NCI-H1417 treated with DMSO at 0.1 percent for 48 hours (cell line): ENCODE measurements around the gene HPS1.

Experiments
- DNase-seq: peaks from one replicate; lab custom pipeline; 2025; lab: John Stamatoyannopoulos, UW

The HPS1 gene

DNA sequence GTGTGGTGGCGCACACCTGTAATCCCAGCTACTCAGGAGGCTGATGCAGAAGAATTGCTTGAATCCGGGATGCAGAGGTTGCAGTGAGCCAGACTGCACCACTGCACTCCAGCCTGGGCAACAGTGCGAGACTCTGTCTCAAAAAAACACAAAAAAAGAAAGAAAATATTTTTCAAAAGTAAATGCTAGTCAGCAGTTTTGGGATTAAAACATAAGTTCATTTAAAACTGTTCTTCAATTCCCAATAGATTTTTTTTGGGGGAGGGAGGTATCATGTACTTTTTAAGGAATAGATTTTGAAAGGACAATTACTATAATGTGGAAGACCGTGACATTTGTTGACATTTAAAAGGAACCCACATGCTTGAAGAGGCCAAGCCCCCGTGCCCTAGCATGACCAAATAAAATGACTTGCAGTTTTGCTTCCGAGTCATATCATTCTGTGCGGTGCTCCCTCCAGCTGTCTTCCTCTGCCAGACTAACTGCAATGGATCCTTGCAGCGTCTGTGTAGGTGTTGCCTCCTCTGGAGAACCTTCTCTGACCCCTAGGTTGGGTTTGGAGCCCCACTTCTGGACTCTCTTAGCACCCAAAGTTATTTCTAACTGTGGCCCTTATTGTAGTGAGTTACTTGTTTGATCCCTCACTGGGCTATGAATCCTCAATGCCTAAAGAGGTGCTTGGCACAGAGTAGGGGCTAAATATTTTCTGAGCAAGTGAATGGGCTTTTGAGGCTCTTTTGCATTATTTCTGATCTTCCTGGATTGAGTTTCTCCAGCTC, 17.4 kb upstream of the HPS1 start:
- no peak for DNase-seq

DNA sequence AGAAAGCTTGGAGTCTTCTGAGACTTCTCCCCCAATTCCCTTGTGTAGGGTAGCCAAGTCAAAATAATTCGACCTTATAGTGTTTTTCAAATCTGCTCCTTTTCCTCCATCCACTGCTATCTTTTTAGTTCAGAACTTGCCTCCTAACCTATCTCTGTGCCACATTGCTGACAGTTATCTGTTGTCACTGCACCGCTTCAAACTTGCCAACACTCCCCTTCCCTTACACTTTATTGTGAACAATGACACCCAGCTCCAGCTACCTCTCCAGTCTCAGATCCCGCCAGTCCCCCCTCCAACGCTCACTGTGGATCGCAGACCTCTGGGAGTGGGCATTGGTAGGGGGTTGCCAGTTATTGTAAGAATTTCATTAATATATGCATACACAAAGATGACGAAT, 16.3 kb upstream of the HPS1 start:
- no peak for DNase-seq

DNA sequence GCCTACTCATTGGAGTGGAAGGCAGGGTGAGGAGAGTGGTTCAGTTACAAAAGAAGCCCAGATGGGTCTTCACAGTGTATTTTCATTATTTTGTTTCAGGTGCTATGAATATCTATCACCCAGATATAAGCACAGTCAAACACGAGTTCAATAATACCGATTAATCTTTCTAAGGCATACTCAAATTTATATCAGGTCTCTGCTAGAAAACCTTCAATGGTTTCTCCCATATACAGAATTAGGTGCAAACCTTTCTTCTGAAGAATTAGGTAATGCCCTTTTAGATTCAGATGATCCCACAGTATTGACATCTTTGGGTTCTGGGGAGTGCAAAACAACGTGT, 14.7 kb upstream of the HPS1 start:
- DNase-seq, result no peak

DNA sequence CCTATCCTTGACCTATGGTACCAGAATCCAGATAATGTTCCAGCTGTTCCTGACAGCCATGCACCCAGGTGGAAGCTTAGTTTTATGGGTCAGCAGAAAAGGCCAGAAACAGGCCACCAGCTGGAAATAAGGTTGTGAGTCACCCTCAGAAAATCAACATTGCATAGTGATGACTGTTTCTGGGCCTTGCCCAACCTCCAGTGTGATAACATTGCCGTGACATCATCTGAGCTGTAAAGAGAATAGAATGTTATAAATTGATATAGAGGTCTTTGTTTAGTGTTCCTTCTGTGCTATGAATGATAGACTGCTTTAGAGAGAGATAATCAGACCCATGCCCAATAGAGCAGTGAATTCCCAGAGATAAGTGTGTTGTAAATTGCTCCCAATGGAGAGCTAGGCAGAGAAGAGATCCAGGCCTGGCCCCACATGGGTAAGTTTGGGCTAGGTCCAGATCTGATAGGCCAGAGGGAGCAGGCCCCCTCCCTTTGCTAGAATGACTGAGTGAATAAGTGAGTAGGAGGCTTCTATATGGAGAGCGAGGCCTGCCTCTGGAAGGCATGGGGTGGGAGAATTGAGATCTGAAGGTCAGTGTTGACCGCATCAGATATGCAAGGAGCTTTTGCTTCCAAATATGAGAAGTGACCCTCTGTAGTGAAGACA, 14.2 kb upstream of the HPS1 start:
- no peak for DNase-seq

DNA sequence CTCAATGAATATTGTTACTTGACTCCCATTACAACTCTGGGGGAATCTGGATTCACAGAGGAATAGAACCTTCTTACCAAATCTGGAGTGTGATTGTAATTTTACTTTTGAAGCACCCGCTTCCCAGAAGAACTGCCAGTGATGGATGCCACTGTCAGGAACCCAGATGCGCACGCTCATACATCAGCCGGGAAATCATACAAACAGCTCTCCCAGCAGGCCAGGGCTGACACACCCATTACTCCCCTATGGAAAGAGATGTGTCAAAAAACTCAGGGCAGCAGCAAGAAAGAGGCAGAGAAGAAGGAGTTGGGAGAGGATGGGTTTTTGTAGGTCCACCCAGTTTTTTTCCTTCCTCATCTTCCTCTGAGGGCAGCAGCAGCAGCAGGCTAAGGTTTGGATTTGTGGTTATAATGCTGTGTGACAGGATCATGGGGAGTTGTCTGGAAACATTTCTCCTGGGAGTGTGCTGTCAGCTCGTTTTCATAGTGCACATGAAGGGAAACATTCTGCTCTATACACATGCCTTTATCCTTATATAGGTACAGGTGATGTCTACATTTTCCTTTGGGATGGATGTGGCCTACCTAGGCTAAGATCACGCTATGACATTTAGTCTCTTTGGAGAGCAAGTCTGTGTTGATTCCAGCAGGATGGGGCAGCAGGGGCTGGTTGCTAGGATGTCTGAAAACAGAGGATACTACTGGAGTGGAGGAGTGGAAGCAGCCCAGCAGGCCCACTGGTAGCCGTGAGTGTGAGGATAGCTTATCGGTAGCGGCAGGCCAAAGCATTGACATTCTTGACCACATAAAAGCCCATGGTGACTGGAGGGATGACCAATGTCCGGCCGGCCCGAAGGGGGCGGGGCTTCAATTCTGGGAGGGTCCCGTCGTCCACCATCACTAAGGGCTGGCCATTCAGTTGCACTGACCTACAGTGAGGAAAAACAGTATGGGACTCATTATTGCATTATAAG, 12.4 kb upstream of the HPS1 start:
- no peak for DNase-seq

DNA sequence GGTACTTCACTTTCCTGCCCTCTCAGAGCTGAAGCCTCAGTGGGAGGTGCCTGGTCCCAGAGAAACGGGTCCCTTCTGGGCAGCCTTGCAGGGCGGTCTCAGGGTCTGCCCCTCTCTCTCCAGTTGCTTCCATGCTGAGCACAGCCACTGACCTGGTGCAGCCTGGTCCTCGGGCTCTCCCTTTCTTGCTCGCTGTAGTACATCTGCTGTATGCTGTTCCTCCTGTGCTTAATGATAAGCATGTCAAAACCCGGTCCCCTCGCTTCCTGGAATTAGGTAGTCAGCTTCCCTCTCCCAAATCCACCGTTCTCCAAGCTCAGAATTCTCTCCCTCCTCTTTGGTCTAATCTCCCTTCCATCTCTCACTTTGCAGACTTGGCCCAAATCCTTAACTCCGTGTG, 11.0 kb upstream of the HPS1 start:
- no peak for DNase-seq

DNA sequence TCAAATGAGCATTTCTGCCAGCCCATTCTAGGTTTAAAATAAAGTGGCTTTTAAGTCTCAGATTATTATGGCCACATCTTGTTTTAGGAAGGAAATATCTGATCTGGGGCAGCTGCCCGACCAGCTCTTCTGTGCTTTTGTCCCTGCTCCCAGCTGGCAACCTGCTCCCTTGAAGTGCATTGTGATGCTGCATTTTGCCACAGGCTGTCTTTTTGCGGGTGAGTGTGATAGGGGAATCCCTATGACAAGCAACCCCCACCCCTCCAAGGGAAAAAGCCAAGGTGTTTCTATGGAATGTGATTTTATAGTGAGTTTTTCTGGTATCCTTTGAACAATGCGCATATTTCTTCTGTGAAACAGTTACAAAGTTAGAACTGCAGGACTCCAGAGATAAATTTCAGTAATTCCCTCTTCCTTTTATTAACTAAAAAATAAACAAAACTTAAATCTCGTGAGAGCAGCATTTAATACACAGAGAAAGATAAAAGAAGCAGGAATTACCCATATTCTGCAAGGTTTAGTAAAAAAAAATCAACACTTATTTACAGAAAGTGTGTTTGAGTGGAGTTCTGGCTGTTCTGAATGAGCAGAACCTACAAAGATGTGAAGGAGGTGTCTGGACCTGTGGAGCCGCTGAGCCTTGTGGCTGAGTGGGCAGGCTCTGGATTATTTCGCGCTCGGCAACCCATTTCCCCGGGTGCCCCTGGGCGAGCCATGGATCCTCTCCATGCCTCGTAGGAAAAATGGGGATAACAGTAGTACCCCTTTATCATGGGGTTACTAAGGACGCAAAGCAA, 10.1 kb upstream of the HPS1 start:
- DNase-seq, result no peak

DNA sequence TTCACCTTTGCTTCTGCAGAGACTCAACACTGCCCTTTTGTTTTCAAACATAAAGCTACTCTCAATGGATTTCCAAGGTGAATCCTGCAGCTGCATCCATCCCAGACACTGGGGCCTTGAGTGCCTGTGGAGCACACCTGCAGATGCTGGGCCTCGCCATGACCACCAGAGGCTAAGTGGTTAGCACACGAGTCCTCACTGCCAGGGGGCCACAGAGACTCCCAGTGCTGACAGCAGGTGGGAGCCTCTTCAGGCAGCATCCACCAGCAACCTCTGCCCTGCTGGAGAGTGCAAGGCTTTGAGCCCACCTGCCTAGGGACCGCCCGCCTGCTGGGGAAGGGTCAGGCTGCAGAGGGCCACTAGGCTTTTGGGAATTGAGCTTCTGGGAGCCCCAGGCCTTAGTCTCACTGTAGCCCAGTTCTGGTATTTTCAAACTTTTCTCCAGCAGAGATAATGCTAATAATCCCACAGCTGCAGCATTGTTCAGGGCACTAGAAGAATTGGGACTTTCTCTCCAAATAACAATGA, 9.4 kb upstream of the HPS1 start:
- DNase-seq, result no peak

DNA sequence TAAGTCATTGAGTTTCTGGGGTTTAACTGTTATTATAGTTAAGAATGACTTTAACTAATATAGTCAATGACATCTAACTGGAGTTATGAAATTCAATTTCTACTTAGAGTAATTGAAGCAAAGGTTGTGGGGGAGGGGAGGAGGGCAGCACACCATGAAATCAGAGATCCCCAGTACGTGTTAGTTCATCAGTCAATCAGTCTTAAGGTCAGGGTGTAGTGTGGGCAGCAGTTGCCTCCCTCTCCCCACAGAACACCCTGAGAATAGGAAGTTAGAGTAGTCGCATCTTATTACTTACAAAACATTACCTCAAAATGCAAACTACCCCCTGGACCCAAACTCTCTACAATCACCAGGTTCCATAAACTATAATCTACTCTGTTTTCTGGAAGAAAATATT, 7.0 kb upstream of the HPS1 start:
- DNase-seq, result no peak

DNA sequence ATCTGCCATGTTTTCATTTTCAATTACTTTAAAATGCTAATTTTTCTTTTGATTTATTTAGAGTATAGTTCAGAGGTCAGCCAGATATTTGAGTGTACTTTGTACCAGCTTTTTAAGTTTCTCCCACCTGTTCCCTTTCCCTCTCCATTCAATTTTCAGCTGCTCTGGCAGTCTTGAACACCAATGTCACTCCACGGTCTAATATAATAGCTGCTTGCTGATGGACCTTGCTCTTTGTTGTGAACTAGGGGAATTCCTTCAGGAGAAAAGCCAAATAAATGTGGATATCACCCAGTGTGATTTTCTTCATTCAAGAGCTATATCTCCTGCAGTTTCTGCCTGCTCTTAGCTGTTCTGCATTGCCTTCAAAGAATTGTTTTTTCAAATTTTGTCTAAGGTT, 3.9 kb upstream of the HPS1 start:
- DNase-seq, result no peak

DNA sequence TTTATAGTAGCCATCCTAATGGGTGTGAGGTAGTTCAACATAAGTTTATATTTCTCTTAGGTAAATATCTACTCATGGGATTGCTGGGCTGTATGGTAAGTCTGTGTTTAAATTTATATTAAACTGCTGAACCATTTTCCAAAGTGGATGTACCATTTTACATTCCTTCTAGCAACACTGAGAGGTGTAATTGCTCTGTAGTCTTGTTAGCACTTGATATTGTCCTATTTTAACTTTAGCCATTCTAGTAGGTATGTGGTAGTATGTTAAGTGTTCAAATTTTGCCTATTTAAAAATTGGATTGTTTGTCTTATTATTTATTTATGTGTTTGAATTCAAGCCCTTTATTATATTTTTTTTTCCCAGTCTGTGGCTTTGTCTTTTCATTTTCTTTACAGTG, 2.6 kb upstream of the HPS1 start:
- DNase-seq, result no peak

DNA sequence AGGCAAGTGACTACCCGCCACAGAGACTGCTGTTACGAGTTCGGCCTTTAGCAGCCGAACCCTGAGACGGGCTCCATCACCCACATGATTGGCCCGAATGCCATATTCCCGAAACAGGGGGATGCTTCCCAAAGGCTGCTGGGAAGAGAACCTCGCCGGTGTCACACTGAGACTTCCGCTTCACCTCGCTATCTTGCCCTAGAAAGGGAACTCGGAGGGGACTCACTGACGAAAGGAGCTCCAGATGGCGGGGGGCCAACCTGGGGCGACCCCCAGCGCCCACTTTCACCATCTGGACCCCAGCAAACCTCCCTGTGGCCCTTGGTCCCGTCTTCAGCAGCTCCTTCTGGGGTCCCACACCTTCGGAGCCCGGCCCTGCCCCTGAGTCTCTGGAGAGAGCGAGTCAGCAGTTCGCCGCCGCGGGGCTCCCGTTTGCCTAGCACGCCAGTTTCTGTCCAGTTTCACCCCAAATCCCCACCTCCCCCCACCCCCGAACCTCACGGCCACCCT, 529 bp downstream of the HPS1 start:
- DNase-seq, result no peak

DNA sequence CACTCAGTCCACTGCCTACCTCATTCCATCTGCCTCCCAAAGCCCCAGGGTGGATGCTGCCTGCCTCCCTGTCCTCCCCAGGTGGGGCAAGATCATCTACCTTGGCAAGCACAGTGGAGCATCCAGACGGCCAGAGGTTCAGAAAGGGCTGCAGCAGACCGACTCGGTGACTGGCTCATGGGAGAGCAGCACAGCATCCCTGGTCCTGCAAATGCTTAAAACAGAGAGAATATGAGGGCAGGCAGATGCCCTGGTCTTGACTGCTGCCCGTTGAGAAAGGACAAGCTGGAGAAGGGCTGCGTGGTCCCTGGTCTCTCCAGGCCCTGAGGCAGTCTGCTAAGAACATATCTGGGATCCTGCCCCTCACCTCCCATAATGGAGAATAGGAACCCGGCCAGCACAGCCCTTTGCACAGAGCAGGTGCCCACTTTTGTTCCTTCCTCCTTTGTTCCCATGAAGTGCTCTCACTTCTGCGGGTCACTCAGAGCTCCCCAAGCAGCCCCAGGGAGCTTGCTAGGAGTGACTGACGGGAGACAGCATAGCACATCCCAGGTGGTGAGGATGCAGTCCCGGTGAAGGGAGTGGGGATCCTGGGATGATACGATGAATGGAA, 1.4 kb downstream of the HPS1 start:
- DNase-seq, result no peak

DNA sequence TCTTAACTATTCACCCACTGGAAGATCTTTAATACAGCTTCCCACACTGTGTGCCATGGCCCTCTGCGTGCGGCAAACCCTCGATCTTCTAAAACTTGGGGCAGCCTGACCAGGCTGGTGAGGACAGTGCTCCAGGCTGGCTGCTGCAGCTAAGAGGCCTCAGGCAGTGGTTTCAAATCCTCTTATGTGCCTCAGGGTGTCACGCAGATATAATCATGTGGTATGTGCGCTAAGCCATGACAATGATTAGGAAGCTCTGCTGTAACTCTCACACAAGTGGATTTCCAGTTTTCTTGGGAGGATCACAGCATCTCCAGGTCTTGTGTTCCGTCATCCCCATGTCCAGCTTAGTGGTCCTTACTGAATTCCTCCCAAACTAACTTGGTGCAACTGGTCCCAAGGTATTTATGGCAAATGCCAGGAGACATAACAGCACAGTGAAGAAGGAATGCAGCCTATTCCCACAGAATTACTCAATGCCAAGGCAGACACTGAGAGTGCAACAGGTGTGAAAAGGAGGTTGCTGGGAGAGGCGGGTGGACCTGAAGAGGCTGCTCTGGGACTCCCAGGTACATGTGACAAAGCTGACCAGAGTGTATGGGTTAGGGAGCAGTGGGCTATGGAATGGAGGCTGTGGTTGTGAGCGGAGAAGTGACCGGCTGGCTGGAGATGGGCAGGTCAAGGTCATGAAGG, 2.3 kb downstream of the HPS1 start:
- no peak for DNase-seq

DNA sequence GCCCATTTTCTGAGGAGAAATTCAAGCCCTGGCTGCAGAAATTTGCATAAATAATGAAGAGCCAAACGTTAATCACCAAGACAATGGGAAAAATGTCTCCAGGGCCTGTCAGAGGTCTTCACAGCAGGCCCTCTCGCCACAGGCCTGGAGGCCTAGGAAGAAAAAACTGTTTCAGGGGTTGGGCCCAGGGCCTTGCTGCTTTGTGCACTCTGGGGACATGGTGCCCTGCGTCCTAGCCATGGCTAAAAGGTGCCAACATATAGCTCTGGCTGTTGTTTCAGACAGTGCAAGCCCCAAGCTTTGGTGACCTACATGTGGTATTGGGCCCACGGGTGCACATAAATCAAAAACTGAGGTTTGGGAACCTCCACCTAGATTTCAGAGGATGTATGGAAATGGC, 8.0 kb downstream of the HPS1 start:
- DNase-seq, result no peak

DNA sequence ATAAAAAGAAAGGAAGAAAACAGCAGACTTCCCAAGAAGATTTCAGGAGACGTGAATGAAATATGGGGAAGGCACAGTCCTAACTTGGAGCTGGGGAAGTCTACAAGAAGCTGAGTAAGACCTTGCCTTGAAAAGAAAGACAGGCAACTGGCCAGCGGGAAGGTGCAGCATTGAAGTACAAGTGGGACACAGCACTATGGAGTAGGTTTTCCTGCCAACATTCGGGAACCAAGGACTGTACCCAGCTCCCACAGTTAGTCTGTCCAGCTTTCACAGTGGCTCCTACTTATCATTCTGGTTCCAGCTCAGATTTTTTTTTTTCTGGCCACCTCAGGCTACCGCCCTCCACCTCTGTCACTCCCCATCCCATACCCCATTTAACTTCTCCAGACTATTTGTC, 10.0 kb downstream of the HPS1 start:
- DNase-seq, result no peak

DNA sequence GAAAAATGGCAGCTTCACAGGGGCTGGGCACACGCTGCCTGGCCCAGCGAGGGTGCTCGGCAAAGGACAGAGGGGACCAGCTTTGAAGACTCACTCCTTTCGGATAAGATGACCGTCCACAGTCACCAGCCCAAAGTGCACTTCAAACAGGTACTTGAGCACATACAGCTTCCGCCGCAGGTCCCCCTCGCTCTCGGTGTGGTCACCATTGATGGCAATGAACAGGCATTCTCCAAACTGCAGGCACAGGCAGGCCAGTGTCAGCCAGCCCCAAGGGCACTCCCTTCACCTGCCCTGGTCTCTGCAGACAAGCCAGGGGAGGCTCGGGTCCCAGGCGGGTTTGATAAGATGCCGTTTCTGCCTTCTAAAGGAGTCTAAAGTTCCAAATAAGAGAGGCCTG, 11.6 kb downstream of the HPS1 start:
- no peak for DNase-seq

DNA sequence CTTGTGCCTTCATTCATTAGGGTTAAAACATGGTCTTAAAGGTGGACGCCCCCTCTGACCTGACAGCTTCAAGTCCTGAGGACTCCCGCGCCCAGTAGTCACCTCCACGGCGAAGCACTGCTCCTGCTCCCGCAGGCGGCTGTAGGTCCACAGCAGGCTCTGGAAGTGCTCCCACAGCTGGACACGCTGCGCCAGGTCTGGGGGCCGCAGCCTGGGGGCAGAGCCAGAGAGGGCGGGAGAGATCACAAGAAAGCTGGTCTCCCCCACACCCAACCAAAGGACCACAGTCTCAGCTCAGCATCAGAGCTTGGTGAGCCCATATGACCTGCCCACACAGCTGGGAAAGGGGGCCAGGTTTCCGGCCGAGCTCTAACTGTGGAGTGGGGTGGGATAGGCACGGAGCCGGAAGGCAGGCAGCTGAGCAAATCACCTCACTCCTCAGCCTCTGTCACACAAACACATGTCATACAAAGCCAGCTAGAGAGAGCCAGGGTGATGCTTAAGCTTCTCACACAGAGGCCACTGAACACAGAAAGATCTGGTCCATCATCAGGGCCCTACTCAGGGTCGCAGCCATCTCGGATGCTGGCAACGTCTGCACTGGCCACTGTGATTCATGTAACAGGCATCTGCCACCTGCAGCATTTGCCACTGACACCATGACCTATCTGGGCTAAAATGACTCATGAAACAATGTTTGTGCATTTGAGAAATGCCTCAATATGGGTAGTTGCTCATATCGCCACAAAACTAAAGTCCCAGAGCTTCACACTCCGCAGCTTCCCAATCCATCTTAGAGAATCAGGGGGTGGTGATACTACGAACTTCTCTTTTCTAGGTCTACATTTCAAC, 12.6 kb downstream of the HPS1 start:
- no peak for DNase-seq

DNA sequence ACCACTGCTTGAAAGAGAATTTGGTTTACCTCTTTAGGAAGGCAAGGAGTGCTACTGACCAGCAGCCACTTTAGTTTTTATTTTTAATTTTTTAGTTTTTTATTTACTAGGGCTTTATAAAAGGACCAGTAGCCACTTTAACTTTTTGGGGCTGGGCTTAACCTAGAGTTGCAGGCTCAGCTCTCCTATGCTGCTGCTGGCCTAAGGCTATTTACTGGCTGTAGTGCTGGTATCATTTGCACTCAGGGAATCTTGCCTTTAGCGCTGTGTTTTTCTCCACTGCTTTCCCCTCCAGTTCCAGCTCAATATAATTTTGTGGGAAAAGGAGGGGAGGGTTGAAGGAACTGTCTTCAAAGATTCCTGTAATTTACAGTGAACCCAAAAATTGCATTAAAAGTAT, 13.4 kb downstream of the HPS1 start:
- no peak for DNase-seq

DNA sequence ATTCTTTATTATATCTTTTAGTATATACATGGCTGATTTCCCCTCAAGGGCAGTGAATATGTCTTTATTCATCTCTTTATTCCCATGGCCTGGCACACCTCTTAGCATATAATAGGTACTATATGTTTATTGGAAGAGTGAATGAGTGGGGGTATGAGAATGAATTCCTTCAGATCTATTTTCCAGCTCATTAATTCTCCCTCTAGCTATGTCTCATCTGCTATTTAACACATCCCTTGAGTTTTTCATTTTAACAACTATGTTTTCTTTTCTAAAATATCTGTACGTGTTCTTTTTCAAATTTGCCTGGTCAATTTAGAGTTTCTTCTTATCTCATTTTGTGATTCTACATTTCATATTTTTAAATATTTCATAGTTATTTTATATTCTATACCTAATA, 14.4 kb downstream of the HPS1 start:
- no peak for DNase-seq
